ENCODE data around the gene EIF5A.

- TF ChIP-seq CTCF (IDR thresholded peaks at IDR 0.05) (no peak), POLR2AphosphoS5 (IDR thresholded peaks at IDR 0.05) (no peak)
These were observed 17.7 kb downstream of the EIF5A start for GRCh38 chr17:7325031-7325528.
